Trophoblast cell (in vitro differentiated cells and primary cell): ENCODE measurements around the gene ZNF260.

Source experiments
- DNase-seq, 2 donors: peaks; one replicate each; pipeline ENCODE4 v3.0.0-alpha.2; 2016
- H2AFZ ChIP-seq: 2 replicates; pipeline ENCODE4 v1.6.1; 2013; ENCODE audit warnings: low read length, moderate library complexity, mild to moderate bottlenecking; ENCODE audit not compliant: insufficient read depth, poor library complexity
- H2AK5ac ChIP-seq: 2 replicates; pipeline ENCODE4 v1.6.1; 2013; ENCODE audit warnings: mild to moderate bottlenecking, low read length
- H2BK120ac ChIP-seq: 2 replicates; pipeline ENCODE4 v1.6.1; 2013; ENCODE audit warnings: low read length, mild to moderate bottlenecking, moderate library complexity; ENCODE audit not compliant: insufficient read depth, poor library complexity
- H2BK12ac ChIP-seq: 2 replicates; pipeline ENCODE4 v1.6.1; 2013; ENCODE audit warnings: mild to moderate bottlenecking, low read length, moderate library complexity
- H2BK5ac ChIP-seq: 2 replicates; pipeline ENCODE4 v1.6.1; 2013; ENCODE audit warnings: low read length, low read depth, moderate library complexity, mild to moderate bottlenecking; ENCODE audit not compliant: poor library complexity
- H3K14ac ChIP-seq: 2 replicates; pipeline ENCODE4 v1.6.1; 2013; ENCODE audit warnings: mild to moderate bottlenecking, low read length
- H3K18ac ChIP-seq: 2 replicates; pipeline ENCODE4 v1.6.1; 2013; ENCODE audit warnings: mild to moderate bottlenecking, low read length
- H3K23ac ChIP-seq: 2 replicates; pipeline ENCODE4 v1.6.1; 2013; ENCODE audit warnings: low read length
- H3K27ac ChIP-seq: 2 replicates; pipeline ENCODE4 v1.5.1; 2013; ENCODE audit warnings: low read depth, mild to moderate bottlenecking, inconsistent platforms, low read length, moderate library complexity
- H3K27me3 ChIP-seq: 2 replicates; pipeline ENCODE4 v1.6.1; 2013; ENCODE audit warnings: inconsistent platforms, mild to moderate bottlenecking, low read length, moderate library complexity; ENCODE audit not compliant: insufficient read depth
- H3K36me3 ChIP-seq, 2 experiments: 1 replicate in 1 of 2; 2 replicates in 1 of 2; pipeline ENCODE4 v1.6.1; 2013; ENCODE audit warnings: low read length in 2 of 2, mild to moderate bottlenecking in 2 of 2, moderate library complexity in 1 of 2; ENCODE audit not compliant: insufficient read depth in 2 of 2, control insufficient read depth in 1 of 2
- H3K4ac ChIP-seq: 2 replicates; pipeline ENCODE4 v1.6.1; 2013; ENCODE audit warnings: low read depth, mild to moderate bottlenecking, low read length, moderate library complexity
- H3K4me1 ChIP-seq, 2 experiments: 1 replicate in 1 of 2; 2 replicates in 1 of 2; pipeline ENCODE4 v1.6.1; 2013; ENCODE audit warnings: low read length in 2 of 2, mild to moderate bottlenecking in 2 of 2, moderate library complexity in 1 of 2; ENCODE audit not compliant: insufficient read depth in 2 of 2, control insufficient read depth in 1 of 2
- H3K4me2 ChIP-seq: 2 replicates; pipeline ENCODE4 v1.6.1; 2013; ENCODE audit warnings: inconsistent platforms, mild to moderate bottlenecking, low read length, moderate library complexity
- H3K4me3 ChIP-seq: 2 replicates; pipeline ENCODE4 v1.5.1; 2013; ENCODE audit warnings: mild to moderate bottlenecking, low read depth, low read length, inconsistent platforms
- H3K79me1 ChIP-seq: one replicate; pipeline ENCODE4 v1.6.1; 2013; ENCODE audit warnings: low read length
- H3K79me2 ChIP-seq: 2 replicates; pipeline ENCODE4 v1.6.1; 2013; ENCODE audit warnings: low read length, mild to moderate bottlenecking; ENCODE audit not compliant: control insufficient read depth, insufficient read depth, poor library complexity
- H3K9ac ChIP-seq: 2 replicates; pipeline ENCODE4 v1.6.1; 2013; ENCODE audit warnings: mild to moderate bottlenecking, low read length
- H3K9me3 ChIP-seq: 2 replicates; pipeline ENCODE4 v1.6.1; 2013; ENCODE audit warnings: low read depth, mild to moderate bottlenecking, control low read depth, inconsistent platforms, low read length; ENCODE audit not compliant: insufficient read depth
- H4K12ac ChIP-seq: 2 replicates; pipeline ENCODE4 v1.6.1; 2013; ENCODE audit warnings: low read depth, mild to moderate bottlenecking, low read length, moderate library complexity
- H4K8ac ChIP-seq: 2 replicates; pipeline ENCODE4 v1.6.1; 2013; ENCODE audit warnings: low read depth, mild to moderate bottlenecking, low read length, moderate library complexity
- H4K91ac ChIP-seq: one replicate; pipeline ENCODE4 v1.6.1; 2013; ENCODE audit warnings: low read depth, mild to moderate bottlenecking, low read length, moderate library complexity
- WGBS: extraction: QIAGEN DNeasy Blood & Tissue Kit; methylation state at CpG from one replicate; pipeline ENCODE4 v1.1.7; 2013; ENCODE audit warnings: missing lambda C conversion rate; ENCODE audit not compliant: insufficient read length, insufficient coverage; ENCODE audit errors: extremely low coverage; 5-methylcytosine and 5-hydroxymethylcytosine counted together

Gene ZNF260

DNA sequence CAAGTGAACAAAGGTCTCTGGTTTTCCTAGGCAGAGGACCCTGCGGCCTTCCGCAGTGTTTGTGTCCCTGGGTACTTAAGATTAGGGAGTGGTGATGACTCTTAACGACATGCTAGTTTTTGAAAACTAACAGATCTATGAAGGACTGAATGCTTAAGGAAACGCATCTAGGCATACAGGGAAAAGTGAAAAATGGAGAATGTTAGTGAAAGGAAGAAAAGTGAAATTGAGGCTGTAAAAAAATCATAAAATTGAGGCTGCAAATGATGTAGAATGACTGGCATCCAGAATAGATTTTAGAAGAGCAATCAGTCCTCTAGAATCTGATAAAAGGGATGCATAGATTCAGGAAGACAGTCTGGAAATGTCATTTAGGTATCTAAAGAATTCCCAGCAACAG lies 3.5 kb downstream of the ZNF260 start:
- Histone ChIP-seq H3K9me3 (peaks cover 3% of the 10 kb centered on the region), H3K4ac (no peak overlapping the region), H3K4me2 (no peak overlapping the region), H3K27ac (no peak overlapping the region), H3K79me2 (peaks cover 6% of the 10 kb centered on the region), H2BK120ac (no peak overlapping the region), H3K4me1 (peaks cover 4 to 9% of the 10 kb centered on the region in 2 experiments), H4K8ac (no peak overlapping the region), H4K91ac (no peak overlapping the region), H3K14ac (no peak overlapping the region), H2AFZ (no peak overlapping the region), H3K18ac (no peak overlapping the region), H2BK12ac (no peak overlapping the region), H3K23ac (no peak overlapping the region), H3K4me3 (no peak overlapping the region), H4K12ac (no peak overlapping the region), H2BK5ac (no peak overlapping the region), H2AK5ac (no peak overlapping the region), H3K27me3 (no peaks in the 10 kb centered on the region), H3K9ac (no peak overlapping the region), H3K79me1 (peaks cover 8% of the 10 kb centered on the region), H3K36me3 (peaks cover 14 to 18% of the 10 kb centered on the region in 2 experiments)
- no peak for DNase-seq
- no CpG with 5 or more reads among the region's 4 CpGs for WGBS

DNA sequence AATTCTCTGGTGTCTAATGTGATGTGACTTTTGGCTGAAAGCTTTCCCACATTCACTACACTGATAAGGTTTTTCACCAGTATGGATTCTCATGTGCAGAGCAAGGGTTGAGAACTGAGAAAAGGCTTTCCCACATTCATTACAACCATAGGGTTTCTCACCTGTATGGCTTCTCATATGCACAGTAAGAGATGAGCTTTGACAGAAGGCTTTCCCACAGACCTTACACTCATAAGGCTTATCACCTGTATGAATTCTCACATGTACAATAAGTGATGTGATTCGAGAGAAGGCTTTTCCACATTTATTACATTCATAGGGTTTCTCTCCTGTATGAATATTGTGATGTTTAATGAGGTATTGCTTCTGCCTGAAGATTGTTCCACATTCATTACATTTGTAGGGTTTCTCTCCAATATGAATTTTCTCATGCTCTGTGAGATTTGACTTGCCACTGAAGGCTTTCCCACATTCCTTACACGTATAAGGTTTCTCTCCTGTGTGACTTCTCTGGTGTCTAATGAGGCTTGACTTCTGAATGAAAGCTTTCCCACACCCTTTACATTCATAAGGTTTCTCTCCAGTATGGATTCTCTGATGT lies 14.0 kb downstream of the ZNF260 start:
- Histone ChIP-seq H3K27ac (no peak overlapping the region), H2BK12ac (no peak overlapping the region), H3K14ac (no peak overlapping the region), H3K79me2 (no peaks in the 10 kb centered on the region), H2BK120ac (no peak overlapping the region), H3K4ac (no peak overlapping the region), H3K4me3 (no peak overlapping the region), H2BK5ac (no peak overlapping the region), H4K8ac (no peak overlapping the region), H3K9me3 (peaks cover 18% of the 10 kb centered on the region), H3K23ac (no peak overlapping the region), H3K4me2 (no peak overlapping the region), H2AFZ (no peak overlapping the region), H2AK5ac (no peak overlapping the region), H3K4me1 (no peaks in the 10 kb centered on the region), H3K9ac (no peak overlapping the region), H3K18ac (no peak overlapping the region), H3K27me3 (no peaks in the 10 kb centered on the region), H4K91ac (no peak overlapping the region), H3K79me1 (no peaks in the 10 kb centered on the region), H4K12ac (no peak overlapping the region), H3K36me3 (peaks cover 23 to 36% of the 10 kb centered on the region in 2 experiments)
- no peak for DNase-seq
- no CpG with 5 or more reads among the region's 2 CpGs for WGBS

DNA sequence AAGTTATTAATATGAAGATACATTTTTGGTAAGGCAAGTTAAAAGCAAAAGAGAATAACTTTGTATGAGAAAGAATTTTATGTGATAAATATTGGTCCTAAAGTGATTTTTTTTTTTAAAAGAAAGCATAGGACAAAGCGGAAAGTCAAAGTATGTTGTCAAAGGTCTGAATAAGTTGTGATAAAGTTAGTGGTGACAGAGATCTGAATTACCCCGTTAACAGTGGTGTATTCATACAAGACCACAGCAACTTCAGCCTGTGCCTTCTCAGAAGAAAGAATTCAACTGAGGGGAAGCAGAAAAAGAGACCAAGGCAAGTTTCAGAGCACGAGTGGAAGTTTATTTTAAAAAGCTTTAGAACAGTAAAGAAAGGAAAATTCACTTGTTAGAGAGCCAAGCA lies 19.7 kb downstream of the ZNF260 start:
- DNase-seq: no peak
- H3K9ac ChIP-seq: no peak overlapping the region
- no peak overlapping the region for H3K14ac ChIP-seq
- peaks cover 9% of the 10 kb centered on the region for H3K9me3 ChIP-seq
- no peak overlapping the region for H3K4ac ChIP-seq
- no peak overlapping the region for H4K91ac ChIP-seq
- no peaks in the 10 kb centered on the region for H3K27me3 ChIP-seq
- H3K23ac ChIP-seq: no peak overlapping the region
- H3K4me2 ChIP-seq: no peak overlapping the region
- H2BK120ac ChIP-seq: no peak overlapping the region
- no peak overlapping the region for H2AFZ ChIP-seq
- H3K4me3 ChIP-seq: no peak overlapping the region
- no peak overlapping the region for H2AK5ac ChIP-seq
- H3K27ac ChIP-seq: no peak overlapping the region
- no peaks in the 10 kb centered on the region for H3K79me2 ChIP-seq
- no peak overlapping the region for H4K8ac ChIP-seq
- no CpG with 5 or more reads among the region's 3 CpGs for WGBS
- H3K18ac ChIP-seq: no peak overlapping the region
- H2BK5ac ChIP-seq: no peak overlapping the region
- no peaks in the 10 kb centered on the region for H3K4me1 ChIP-seq
- H4K12ac ChIP-seq: no peak overlapping the region
- H3K36me3 ChIP-seq: no peaks in the 10 kb centered on the region
- no peak overlapping the region for H2BK12ac ChIP-seq
- H3K79me1 ChIP-seq: no peaks in the 10 kb centered on the region

DNA sequence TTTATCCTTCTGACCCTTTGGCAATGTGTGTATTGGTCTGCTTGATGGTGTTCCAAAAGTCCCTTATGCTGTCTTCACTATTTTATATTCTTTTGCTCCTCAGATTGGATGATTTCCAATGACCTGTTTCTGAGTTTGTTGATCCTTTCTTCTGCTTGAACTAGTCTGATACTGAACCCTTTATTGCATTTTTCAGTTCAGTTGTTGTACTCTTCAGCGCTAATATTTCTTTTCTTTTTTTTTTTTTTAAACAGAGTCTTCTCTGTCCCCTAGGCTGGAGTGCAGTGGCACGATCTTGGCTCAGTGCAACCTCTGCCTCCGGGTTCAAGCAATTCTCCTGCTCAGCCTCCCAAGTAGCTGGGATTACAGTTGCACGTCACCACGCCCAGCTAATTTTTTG lies 26.1 kb downstream of the ZNF260 start:
- Histone ChIP-seq H3K23ac (no peak overlapping the region), H3K27ac (no peak overlapping the region), H3K79me2 (no peaks in the 10 kb centered on the region), H3K9me3 (peaks cover 24% of the 10 kb centered on the region), H2AK5ac (no peak overlapping the region), H3K4me2 (no peak overlapping the region), H3K79me1 (no peaks in the 10 kb centered on the region), H2BK5ac (no peak overlapping the region), H3K4me3 (no peak overlapping the region), H3K27me3 (no peaks in the 10 kb centered on the region), H3K4ac (no peak overlapping the region), H3K14ac (no peak overlapping the region), H4K12ac (no peak overlapping the region), H2BK12ac (no peak overlapping the region), H3K36me3 (no peaks in the 10 kb centered on the region), H3K4me1 (no peaks in the 10 kb centered on the region), H2BK120ac (no peak overlapping the region), H3K18ac (no peak overlapping the region), H2AFZ (no peak overlapping the region), H4K91ac (no peak overlapping the region), H3K9ac (no peak overlapping the region), H4K8ac (no peak overlapping the region)
- DNase-seq: no peak
- no CpG with 5 or more reads among the region's 5 CpGs for WGBS
